CD4-positive, alpha-beta T cell treated with Interleukin-4 for 4 hours (primary cell): Measurements from ENCODE around the gene ETNK2.

ENCODE experiments used
- DNase-seq: peaks from one replicate; pipeline ENCODE4 v3.0.0-alpha.2; 2020

Gene ETNK2

GRCh38 chr1:204151552-204152309 lies at the start of gene ETNK2:
Gene ETNK2 (minus strand): TSS chr1:204152044. CDS start chr1:204151852, 192 bp downstream.
- peak; percentile 39 for DNase-seq

- DNase-seq = no peak
These were observed 49.6 kb upstream of the ETNK2 start for GRCh38 chr1:204201348-204202040.

GRCh38 chr1:204199579-204199978 lies 47.7 kb upstream of the ETNK2 start:
- DNase-seq = no peak

GRCh38 chr1:204198348-204199340 lies 46.8 kb upstream of the ETNK2 start:
- no peak for DNase-seq

GRCh38 chr1:204197068-204197467 lies 45.2 kb upstream of the ETNK2 start:
- DNase-seq = no peak

GRCh38 chr1:204196068-204196795 lies 44.4 kb upstream of the ETNK2 start, which contains the start of gene KISS1:
Gene KISS1 (minus strand): TSS chr1:204196491. CDS start chr1:204192876, 3,615 bp downstream.
- no peak for DNase-seq

GRCh38 chr1:204194771-204195170 lies 42.9 kb upstream of the ETNK2 start:
- DNase-seq = no peak

- DNase-seq = no peak
These were observed 42.2 kb upstream of the ETNK2 start for GRCh38 chr1:204194080-204194479.

GRCh38 chr1:204192589-204193352 lies 40.9 kb upstream of the ETNK2 start:
- no peak for DNase-seq

- no peak for DNase-seq
These were observed 40.2 kb upstream of the ETNK2 start for GRCh38 chr1:204192046-204192445.

- DNase-seq = no peak
These were observed 39.6 kb upstream of the ETNK2 start for GRCh38 chr1:204191456-204191855.

- no peak for DNase-seq
These were observed 38.7 kb upstream of the ETNK2 start for GRCh38 chr1:204190212-204191211.

GRCh38 chr1:204188959-204189639 lies 37.3 kb upstream of the ETNK2 start:
- DNase-seq = no peak

GRCh38 chr1:204186597-204186996 lies 34.8 kb upstream of the ETNK2 start:
- no peak for DNase-seq

GRCh38 chr1:204181116-204181515 lies 29.3 kb upstream of the ETNK2 start:
- no peak for DNase-seq

GRCh38 chr1:204180133-204180532 lies 28.3 kb upstream of the ETNK2 start:
- DNase-seq = no peak

GRCh38 chr1:204178487-204179281 lies 26.8 kb upstream of the ETNK2 start:
- DNase-seq = no peak

GRCh38 chr1:204177133-204177532 lies 25.3 kb upstream of the ETNK2 start:
- no peak for DNase-seq

GRCh38 chr1:204176049-204176448 lies 24.2 kb upstream of the ETNK2 start:
- no peak for DNase-seq
